HepG2 (cell line): Measurements from ENCODE around the gene UBE3B. TPM values are rescaled to one million over a fixed set of nuclear protein-coding genes. Genes with fewer than 3 reads are reported as not detected.
"Not testable (repeated sequence)": the region's sequence is repeated elsewhere in the genome, so short reads cannot be mapped to it uniquely, and the experiment has no call there.

Source experiments
- ATAC-seq: fragments of 200-7000 bp; cut with Tn5 transposase; 3 replicates; pipeline ENCODE4 v1.9.1; 2020; ENCODE audit warnings: mild to moderate bottlenecking, moderate library complexity
- BruUV-seq: library from RNA; stranded (reverse); fragments of 400-500 nt; replicated peaks from 2 replicates; lab custom pipeline; 2021; lab: Mats Ljungman, UMichigan
- CTCF ChIA-PET: fragments of 300-600 bp; formaldehyde crosslinking; extraction: SDS; loops from one replicate; lab custom pipeline; 2021; ENCODE audit warnings: low total read pairs, inconsistent platforms, low intra/inter-chr PET ratio; lab: Yijun Ruan, JAX
- POLR2A ChIA-PET: fragments of 350-600 bp; sonication (Branson Sonifier 250); formaldehyde crosslinking; loops from one replicate; lab custom pipeline; 2020; ENCODE audit warnings: antibody characterized with exemption, inconsistent platforms; lab: Yijun Ruan, JAX
- DNase-seq: peaks from one replicate; pipeline ENCODE4 v3.0.0-alpha.2; 2015; ENCODE audit warnings: low spot score
- FAIRE-seq: peaks from 3 replicates; lab custom pipeline; 2011; peaks lifted over from hg19 to GRCh38; lab: Jason Lieb, UNC
- H2AFZ ChIP-seq: one replicate; pipeline ENCODE4 v1.6.1; 2011; ENCODE audit warnings: low read length, inconsistent platforms
- H3K27ac ChIP-seq: fragments of 300-600 bp; 3 replicates; pipeline ENCODE4 v1.8.0; 2011; ENCODE audit warnings: mixed run types, mild to moderate bottlenecking, mixed read lengths, low read length, inconsistent platforms; ENCODE audit not compliant: insufficient read depth; ENCODE audit errors: extremely low read length
- H3K27me3 ChIP-seq, 2 experiments: fragments of 200-600 bp in 1 of 2; 2 replicates in 1 of 2; 3 replicates in 1 of 2; pipeline versions ENCODE4 v1.6.0 to v1.8.0; 2011; ENCODE audit warnings: low read length in 2 of 2, mild to moderate bottlenecking in 2 of 2, moderate library complexity in 2 of 2, inconsistent platforms in 1 of 2; ENCODE audit not compliant: insufficient read depth in 2 of 2, control insufficient read depth in 1 of 2
- H3K36me3 ChIP-seq, 2 experiments: fragments of 200-600 bp in 1 of 2; replicated peaks in 1 of 2; 2 replicates in 1 of 2; 3 replicates in 1 of 2; pipeline versions ENCODE4 v1.5.1 to v1.8.0; 2011; ENCODE audit warnings: low read length in 2 of 2, inconsistent platforms in 1 of 2; ENCODE audit not compliant: insufficient read depth in 2 of 2, control insufficient read depth in 1 of 2
- H3K4me1 ChIP-seq: 2 replicates; pipeline ENCODE4 v1.5.1; 2012; ENCODE audit warnings: low read length, inconsistent platforms; ENCODE audit not compliant: insufficient read depth
- H3K4me2 ChIP-seq: 2 replicates; pipeline ENCODE4 v1.6.0; 2011; ENCODE audit warnings: low read depth, low read length, inconsistent platforms
- H3K4me3 ChIP-seq, 3 experiments: fragments of 200-600 bp in 1 of 3; sonication (generic), shearing (Covaris generic) in 1 of 3; replicated peaks in 1 of 3; 2 replicates each; pipeline ENCODE4 v1.5.1; 2011 to 2016; ENCODE audit warnings: low read length in 3 of 3, inconsistent platforms in 2 of 3, low read depth in 2 of 3, mild to moderate bottlenecking in 2 of 3, control low read depth in 1 of 3, mixed read lengths in 1 of 3; ENCODE audit not compliant: insufficient read depth in 1 of 3
- H3K79me2 ChIP-seq: one replicate; pipeline ENCODE4 v1.6.1; 2011; ENCODE audit warnings: low read length, inconsistent platforms; ENCODE audit not compliant: insufficient read depth
- H3K9ac ChIP-seq: 2 replicates; pipeline ENCODE4 v1.6.0; 2011; ENCODE audit warnings: mild to moderate bottlenecking, low read depth, low read length, inconsistent platforms; ENCODE audit not compliant: insufficient read depth
- H3K9me3 ChIP-seq: 2 replicates; pipeline ENCODE4 v1.5.1; 2012; ENCODE audit warnings: mild to moderate bottlenecking, low read length
- H4K20me1 ChIP-seq: 2 replicates; pipeline ENCODE4 v1.6.0; 2011; ENCODE audit warnings: inconsistent platforms, mild to moderate bottlenecking, low read length, moderate library complexity; ENCODE audit not compliant: insufficient read depth
- KMT2A ChIP-seq: sonication (generic); formaldehyde crosslinking; IDR thresholded peaks from 2 replicates; pipeline ENCODE4 v1.4.0; 2020; ENCODE audit warnings: missing genetic modification reagents
- ZBTB8A ChIP-seq: sonication (generic); formaldehyde crosslinking; IDR thresholded peaks from 2 replicates; pipeline ENCODE4 v1.4.0; 2020; ENCODE audit warnings: mild to moderate bottlenecking, low read depth, missing genetic modification reagents, borderline replicate concordance
- ZNF121 ChIP-seq: sonication (generic); formaldehyde crosslinking; IDR thresholded peaks from 2 replicates; pipeline ENCODE4 v1.5.0; 2020; ENCODE audit warnings: mild to moderate bottlenecking, missing genetic modification reagents
- WGBS: methylation state at CpG from one replicate; pipeline ENCODE4 v1.1.6; 2017; ENCODE audit warnings: low lambda C conversion rate; 5-methylcytosine and 5-hydroxymethylcytosine counted together
- in situ Hi-C: cut with HindIII; loops from 2 replicates; pipeline ENCODE4 v1.10.0; 2017; ENCODE audit warnings: low pct_unique_long_range_greater_than_20kb; ENCODE audit not compliant: extremely low pct_ligation_motif_present
- intact Hi-C: fragments of 100-400 bp; cut with micrococcal nuclease; formaldehyde crosslinking; loops from one replicate; pipeline ENCODE4 v1.10.0; 2022; ENCODE audit not compliant: unreplicated experiment
- polyA plus RNA-seq, 8 experiments: library from polyadenylated mRNA; depleted of rRNA in 3 of 8; stranded (reverse) in 7 of 8; unstranded in 1 of 8; fragments of >200 nt; fragmentation: Illumina TruSeq in 4 of 8; extraction: Trizol in 4 of 8; gene quantifications; 2 replicates each; pipeline versions ENCODE4 v1.2.1 to v1.2.3, GENCODE V29; 2011 to 2016; ENCODE audit warnings: low read depth in 4 of 8, missing spikeins in 1 of 8, mixed read lengths in 1 of 8; ENCODE audit not compliant: insufficient read depth in 1 of 8
- total RNA-seq, 5 experiments: library from RNA; depleted of rRNA; stranded (reverse); fragments of >200 nt; fragmentation: Illumina TruSeq; extraction: Trizol; gene quantifications; 2 replicates each; pipeline ENCODE4 v1.2.3, GENCODE V29; 2016; ENCODE audit warnings: low read depth in 1 of 5

UBE3B gene
- total and polyA plus RNA-seq, 2 of the 13 experiments (the other 11 are each of a cell fraction or from before 2014, with no cell fraction given): 22.7 to 25.3 TPM

DNA sequence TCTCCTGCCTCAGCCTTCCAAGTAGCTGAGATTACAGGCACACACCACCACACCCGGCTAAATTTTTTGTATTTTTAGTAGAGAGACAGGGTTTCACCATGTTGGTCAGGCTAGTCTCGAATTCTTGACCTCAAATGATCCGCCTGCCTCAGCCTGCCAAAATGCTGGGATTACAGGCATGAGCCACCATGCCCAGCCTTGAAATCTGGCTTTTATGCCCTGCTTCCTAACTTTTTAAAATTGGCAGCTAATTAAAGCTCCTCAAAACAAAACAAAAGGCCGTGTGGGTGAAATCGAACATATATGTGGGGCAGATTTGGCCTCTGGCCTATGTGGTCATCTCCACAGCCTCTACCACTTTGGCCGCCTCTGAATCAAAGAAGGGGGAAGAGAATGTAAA, 38.3 kb upstream of the UBE3B start:
- no peak overlapping the region for H2AFZ ChIP-seq
- POLR2A ChIA-PET: no interaction called here
- no peaks in the 10 kb centered on the region for H4K20me1 ChIP-seq
- no peaks in the 10 kb centered on the region for H3K79me2 ChIP-seq
- no peak for FAIRE-seq
- WGBS: 59% methylated on average over 6 of the region's 6 CpGs
- peaks cover 0 to 4% of the 10 kb centered on the region in 2 experiments; a peak in 1 of 5 replicates for H3K27me3 ChIP-seq
- intact Hi-C loops (no loop called here), in situ Hi-C loops (no loop called here)
- BruUV-seq: no TSS peak
- ATAC-seq: no peak
- TF ChIP-seq KMT2A (CRISPR knock-in tag): no peak
- TF ChIP-seq ZBTB8A (CRISPR knock-in tag): no peak
- TF ChIP-seq ZNF121 (CRISPR knock-in tag): no peak
- H3K4me1 ChIP-seq: peaks cover 4% of the 10 kb centered on the region; the same call in 1 of the 2 replicates
- H3K36me3 ChIP-seq: no peaks in the 10 kb centered on the region
- no peak for DNase-seq
- no peak overlapping the region for H3K4me3 ChIP-seq
- no peak overlapping the region for H3K27ac ChIP-seq
- CTCF ChIA-PET: no interaction called here
- no peak overlapping the region for H3K9ac ChIP-seq
- no peaks in the 10 kb centered on the region for H3K9me3 ChIP-seq
- H3K4me2 ChIP-seq: no peak overlapping the region

- H3K9ac ChIP-seq, H3K4me2 ChIP-seq, intact Hi-C loops, ATAC-seq, H3K27ac ChIP-seq, CTCF ChIA-PET, DNase-seq, H3K36me3 ChIP-seq, BruUV-seq, H3K4me3 ChIP-seq, H2AFZ ChIP-seq, in situ Hi-C loops, FAIRE-seq, H4K20me1 ChIP-seq, H3K27me3 ChIP-seq, H3K4me1 ChIP-seq, POLR2A ChIA-PET, H3K79me2 ChIP-seq, H3K9me3 ChIP-seq: not testable (repeated sequence)
- 94% methylated on average over 12 of the region's 13 CpGs for WGBS
Measured at GRCh38 chr12:109439951-109440350, 37.5 kb upstream of the UBE3B start.
